Right cardiac atrium (tissue), 5 donors: ENCODE data around the gene PHYKPL. TPM values are rescaled to one million over a fixed set of nuclear protein-coding genes. Genes with fewer than 3 reads are reported as not detected.
A peak's percentile ranks its signal among the peaks of the same experiment; 100 is the strongest.

Source experiments
- ATAC-seq, 2 donors: fragments of 200-7000 bp; cut with Tn5 transposase; one replicate each; pipeline versions ENCODE4 v1.8.0 to v1.9.1; 2020; ENCODE audit warnings: moderate library complexity in 2 of 2, mild to moderate bottlenecking in 1 of 2
- DNase-seq, 3 donors: peaks; one replicate each; pipeline ENCODE4 v3.0.0-alpha.2; 2020
- H3K27ac ChIP-seq: one replicate; pipeline ENCODE4 v1.5.1; 2013; ENCODE audit warnings: mild to moderate bottlenecking, low read length, control low read depth, moderate library complexity
- H3K27me3 ChIP-seq: one replicate; pipeline ENCODE4 v1.6.1; 2013; ENCODE audit not compliant: control insufficient read depth, insufficient read depth
- H3K4me1 ChIP-seq: one replicate; pipeline ENCODE4 v1.6.1; 2013; ENCODE audit warnings: low read length; ENCODE audit not compliant: control insufficient read depth, insufficient read depth
- H3K4me3 ChIP-seq: one replicate; pipeline ENCODE4 v1.5.1; 2013; ENCODE audit warnings: low read length, control low read depth
- H3K9me3 ChIP-seq: one replicate; pipeline ENCODE4 v1.6.1; 2013; ENCODE audit warnings: low read length; ENCODE audit not compliant: control insufficient read depth
- WGBS: extraction: QIAGEN DNeasy Blood & Tissue Kit; methylation state at CpG from one replicate; pipeline ENCODE4 v1.1.7; 2013; 5-methylcytosine and 5-hydroxymethylcytosine counted together
- intact Hi-C, 4 donors: fragments of 100-400 bp; cut with DNase I; formaldehyde crosslinking; loops; one replicate each; pipeline versions ENCODE4 v1.11.0 to v1.14.0; 2022 to 2023
- polyA plus RNA-seq: library from polyadenylated mRNA; stranded (reverse); fragments of 200-250 nt; gene quantifications from one replicate; pipeline ENCODE4 v1.2.3, GENCODE V29; 2013
- total RNA-seq, 4 donors: library from RNA; stranded (reverse); fragmentation: NEBNext Ultra II Directional; extraction: Animal tissue kit (Norgen Biotek cat#: 25700); gene quantifications; one replicate each; pipeline ENCODE4 v1.2.1, GENCODE V29; 2021
- donor health status: healthy with polysubstance abuse.
- donor health status: DM: no; HTN: yes; CAD: no.
- donor health status: DM: no; HTN: no; CAD: no.
- donor health status: DM: no; HTN: yes; CAD: no; lungs with severe emphysema.
- donor health status: DM: yes; HTN: yes; CAD: no.

Gene PHYKPL
- total and polyA plus RNA-seq, 5 donors, result 35.3 to 53.6 (median 44.5) TPM

DNA sequence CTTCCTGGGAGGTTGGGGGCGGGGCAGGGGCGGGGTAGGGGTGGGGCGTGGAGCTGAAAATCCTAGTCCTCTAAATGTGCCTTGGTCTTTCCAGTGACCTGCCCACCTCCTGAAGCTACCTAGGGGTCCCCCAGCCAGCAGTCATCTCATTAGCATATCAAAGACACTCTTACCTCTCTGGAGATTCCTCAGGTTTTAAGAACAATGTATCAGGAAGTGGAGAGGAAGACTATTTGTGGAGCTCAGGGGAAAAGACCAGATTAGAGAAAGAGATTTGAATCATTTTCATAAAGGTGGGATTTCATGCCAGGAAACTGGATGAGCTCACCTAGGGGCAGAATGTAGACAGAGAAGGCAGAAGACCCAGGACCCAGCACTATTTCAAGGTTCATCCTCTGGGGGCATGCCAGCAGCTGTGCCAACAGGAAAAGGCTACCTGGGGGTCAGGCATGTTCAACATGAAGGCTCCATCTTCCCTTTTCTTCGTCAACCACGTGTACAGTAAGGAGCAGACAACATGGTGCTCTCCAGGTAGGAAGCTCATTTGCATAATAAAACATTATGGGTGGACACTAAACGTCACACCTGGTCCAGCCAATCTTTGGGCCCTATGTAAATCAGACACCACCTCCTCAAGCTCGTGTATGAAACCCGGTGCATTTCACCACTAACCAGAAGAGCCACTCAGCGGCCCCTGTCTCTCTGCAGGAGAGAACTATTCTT is 52.3 kb downstream of the PHYKPL start:
- no peaks in the 10 kb centered on the region for H3K4me1 ChIP-seq
- ATAC-seq, result no peak

DNA sequence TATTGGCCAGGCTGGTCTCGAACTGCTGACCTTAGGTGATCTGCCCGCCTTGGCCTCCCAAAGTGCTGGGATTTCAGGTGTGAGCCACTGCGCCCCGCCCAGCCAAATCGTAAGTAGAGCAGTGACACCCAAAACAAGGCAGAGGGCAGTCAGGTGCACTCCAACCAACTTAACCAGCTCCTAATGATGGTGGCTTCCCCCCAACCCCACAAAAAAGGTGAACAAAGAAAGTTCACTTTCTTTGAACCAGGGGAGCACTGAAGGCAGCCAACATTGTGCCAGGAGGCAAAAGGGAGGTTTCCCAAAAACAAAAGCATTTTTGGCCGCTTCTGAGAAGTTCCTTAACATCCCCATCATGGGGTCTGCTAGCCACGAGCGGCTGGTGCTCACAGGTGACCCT is 55.0 kb downstream of the PHYKPL start:
- Histone ChIP-seq H3K4me1 (no peaks in the 10 kb centered on the region), H3K27ac (no peak overlapping the region), H3K27me3 (no peaks in the 10 kb centered on the region), H3K4me3 (no peak overlapping the region), H3K9me3 (peaks cover 2% of the 10 kb centered on the region)
- no peak for DNase-seq
- intact Hi-C loops, result no loop called here
- ATAC-seq, result no peak
- 83% methylated on average over 8 of the region's 8 CpGs for WGBS

More for the DNA sequence above, 52.3 kb downstream of the PHYKPL start:
- Histone ChIP-seq H3K27ac (no peak overlapping the region), H3K4me3 (no peak overlapping the region), H3K27me3 (no peaks in the 10 kb centered on the region), H3K9me3 (peaks cover 2% of the 10 kb centered on the region)
- no peak for DNase-seq
- intact Hi-C loops, result no loop called here
- 31% methylated on average over 9 of the region's 9 CpGs for WGBS

DNA sequence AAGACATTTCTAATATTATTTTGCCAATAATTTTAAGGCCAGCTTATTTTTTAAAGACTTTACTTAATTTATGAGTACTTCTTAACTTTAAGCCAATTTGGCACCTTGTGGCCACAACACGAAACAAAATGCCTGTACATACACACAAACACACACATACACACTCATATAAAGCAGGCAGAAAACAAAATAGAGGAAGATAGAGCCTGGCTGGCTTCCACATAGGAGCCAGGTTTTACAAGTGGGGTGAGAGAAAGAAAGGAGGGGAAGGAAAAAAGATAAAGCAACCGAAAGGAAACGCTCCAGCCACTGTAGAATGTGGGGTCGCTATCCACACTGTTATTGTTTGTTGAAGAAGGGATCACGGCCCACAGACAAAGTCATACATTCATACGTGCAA is 55.8 kb downstream of the PHYKPL start:
- intact Hi-C loops, result no loop called here
- no peak for DNase-seq
- Histone ChIP-seq H3K27me3 (no peaks in the 10 kb centered on the region), H3K4me1 (no peaks in the 10 kb centered on the region), H3K27ac (no peak overlapping the region), H3K9me3 (peaks cover 2% of the 10 kb centered on the region), H3K4me3 (no peak overlapping the region)
- 55% methylated on average over 6 of the region's 6 CpGs for WGBS
- ATAC-seq, result no peak

DNA sequence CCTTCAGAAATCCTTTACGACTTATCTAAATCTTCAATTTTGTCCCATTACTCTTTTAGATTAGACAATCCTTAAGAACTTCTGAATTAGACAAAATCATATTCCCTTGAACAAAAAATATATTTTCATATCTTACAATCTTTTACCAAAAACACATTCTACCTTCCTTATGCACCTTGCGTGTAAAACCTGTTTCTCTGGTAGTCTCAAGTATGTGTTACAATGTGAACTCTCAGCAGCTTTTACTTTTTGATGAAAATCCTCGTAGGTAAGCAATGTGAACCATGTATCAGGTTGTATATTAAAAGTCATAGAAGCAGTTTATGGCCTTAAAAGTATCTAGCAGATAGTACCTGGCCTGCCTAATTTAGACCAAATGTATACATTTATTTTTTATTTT is 58.1 kb downstream of the PHYKPL start:
- H3K27me3 ChIP-seq, result no peaks in the 10 kb centered on the region
- no peak overlapping the region for H3K27ac ChIP-seq
- H3K9me3 ChIP-seq, result no peaks in the 10 kb centered on the region
- WGBS, result 93% methylated on average over 3 of the region's 3 CpGs
- intact Hi-C loops, result no loop called here
- no peak overlapping the region for H3K4me3 ChIP-seq
- no peaks in the 10 kb centered on the region for H3K4me1 ChIP-seq
- DNase-seq (no peak), ATAC-seq (no peak)

DNA sequence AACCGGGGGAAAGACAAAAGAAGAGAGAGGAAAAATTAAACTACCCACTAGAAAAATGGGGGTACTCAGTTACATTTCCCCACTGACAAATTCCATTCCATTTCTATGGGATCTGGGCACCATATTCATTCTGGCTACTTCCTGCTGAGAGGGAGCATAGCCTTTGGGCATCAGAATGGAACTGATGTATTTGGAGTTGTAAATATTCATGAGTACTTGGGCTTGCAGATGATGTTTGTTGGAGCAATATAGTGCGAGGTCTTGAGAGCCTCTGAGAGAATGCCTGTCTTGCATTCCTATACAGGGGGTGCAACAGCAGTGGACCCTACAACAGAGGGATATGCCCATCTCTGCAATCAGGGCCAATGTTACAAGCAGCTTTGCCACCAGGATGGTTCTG is 62.1 kb downstream of the PHYKPL start:
- H3K4me1 ChIP-seq, result no peaks in the 10 kb centered on the region
- WGBS, result 86% methylated on average over 2 of the region's 2 CpGs
- DNase-seq (no peak), ATAC-seq (no peak)
- H3K9me3 ChIP-seq, result no peaks in the 10 kb centered on the region
- intact Hi-C loops, result no loop called here
- H3K4me3 ChIP-seq, result no peak overlapping the region
- no peaks in the 10 kb centered on the region for H3K27me3 ChIP-seq
- H3K27ac ChIP-seq, result no peak overlapping the region

DNA sequence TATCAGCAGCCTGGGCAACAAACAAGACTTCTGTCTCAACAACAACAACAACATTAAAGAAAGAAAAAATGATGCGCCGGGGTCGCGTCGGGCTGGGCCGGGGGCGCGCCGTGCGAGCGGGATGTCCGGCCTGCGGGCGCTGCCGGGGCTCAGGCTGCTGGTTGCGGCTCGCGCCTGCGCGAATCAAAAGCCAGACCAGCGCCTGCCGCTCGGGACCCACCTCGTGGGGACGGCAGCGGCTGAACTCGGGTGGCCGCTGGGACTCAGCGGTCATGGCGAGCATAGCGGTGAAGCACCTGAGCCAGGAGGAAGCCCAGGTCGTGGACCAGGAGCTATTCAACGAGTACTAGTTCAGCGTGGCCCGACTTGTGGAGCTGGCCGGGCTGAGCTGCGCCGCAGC is 67.0 kb downstream of the PHYKPL start:
- Histone ChIP-seq H3K4me3 (no peak overlapping the region), H3K27me3 (no peaks in the 10 kb centered on the region), H3K4me1 (no peaks in the 10 kb centered on the region), H3K27ac (no peak overlapping the region), H3K9me3 (no peaks in the 10 kb centered on the region)
- 30% methylated on average over 38 of the region's 38 CpGs for WGBS
- DNase-seq (no peak), ATAC-seq (no peak)
- intact Hi-C loops, result loop anchor here in 3 of 4 donors (2.0 to 10.0 kb wide), 3 partner anchors 89 to 91 kb away; no protein-coding TSS in a partner anchor

DNA sequence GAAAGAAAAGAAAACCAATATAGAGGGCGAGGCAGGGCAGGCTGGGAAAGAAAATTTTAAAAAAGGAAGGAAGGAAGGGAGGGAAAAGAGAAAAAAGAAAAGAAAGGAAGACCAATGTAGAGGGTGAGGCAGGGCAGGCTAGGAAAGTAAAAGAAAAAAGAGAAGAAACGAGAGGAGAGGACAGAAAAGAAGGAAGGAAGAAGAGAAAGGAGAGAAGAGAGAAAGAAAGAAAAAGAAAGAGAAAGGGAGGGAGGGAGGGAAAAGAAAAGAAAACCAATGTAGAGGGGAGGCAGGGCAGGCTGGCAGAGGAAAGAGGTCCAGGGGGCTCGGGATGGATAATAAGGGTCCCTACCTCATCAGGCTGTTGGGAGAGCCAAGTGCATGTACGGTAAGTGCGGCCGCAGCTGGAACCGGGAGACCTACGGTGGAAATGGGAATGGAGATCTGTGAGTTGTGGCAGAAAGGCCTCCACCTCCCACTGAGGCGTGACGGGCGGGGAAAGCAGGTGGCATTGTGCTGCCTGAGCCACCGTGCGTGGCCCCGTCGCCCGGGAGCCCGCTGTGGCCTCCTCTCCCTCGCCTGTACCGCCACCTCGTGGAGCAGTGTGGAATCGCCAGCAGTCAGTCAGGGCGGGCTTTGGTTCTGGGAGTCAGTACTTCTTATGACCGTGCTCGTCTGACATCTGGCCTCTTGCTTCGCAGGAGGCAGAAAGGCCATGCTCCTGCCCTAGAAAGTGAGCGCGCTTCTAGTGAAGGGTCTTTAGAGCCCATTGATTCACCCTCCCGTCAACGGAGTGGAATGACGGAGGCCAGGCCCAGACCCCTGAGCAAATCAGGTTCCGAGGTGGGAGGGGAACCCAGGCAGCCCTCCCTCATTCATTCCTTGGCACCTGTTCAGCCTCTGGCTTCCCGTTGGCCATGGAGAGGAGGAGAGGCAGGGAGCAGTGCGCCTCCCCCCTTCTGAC is 68.5 kb downstream of the PHYKPL start:
- WGBS, result 8% methylated on average over 33 of the region's 33 CpGs
- DNase-seq, result peak; percentile 79 to 93 (median 92)
- H3K4me3 ChIP-seq, result no peak overlapping the region
- no peaks in the 10 kb centered on the region for H3K27me3 ChIP-seq
- ATAC-seq, result peak; percentile 92 to 95
- H3K9me3 ChIP-seq, result no peaks in the 10 kb centered on the region
- H3K27ac ChIP-seq, result no peak overlapping the region
- H3K4me1 ChIP-seq, result no peaks in the 10 kb centered on the region
- intact Hi-C loops, result loop anchor here (1.0 to 10.0 kb wide), 5 partner anchors 86 to 89 kb away; no protein-coding TSS in a partner anchor

DNA sequence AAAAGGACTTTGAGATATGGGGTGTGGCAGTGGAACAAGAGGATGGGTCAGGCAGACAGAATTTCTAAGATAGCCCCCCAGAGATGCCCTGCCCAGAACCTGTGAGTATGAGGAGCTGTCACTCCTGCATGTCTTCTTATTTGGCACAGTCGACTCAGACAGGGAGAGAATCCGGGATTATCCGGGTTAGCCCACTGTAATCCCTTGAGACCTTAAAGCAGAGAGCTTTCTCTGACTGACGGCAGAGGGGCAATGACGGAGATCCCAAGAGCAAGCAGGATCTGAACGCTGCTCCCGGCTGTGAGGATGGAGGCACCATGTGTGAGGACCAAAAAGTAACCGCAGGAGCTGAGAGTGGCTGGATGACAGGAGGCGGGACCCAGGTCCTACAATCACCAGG is 70.1 kb downstream of the PHYKPL start:
- 78% methylated on average over 9 of the region's 9 CpGs for WGBS
- Histone ChIP-seq H3K4me1 (no peaks in the 10 kb centered on the region), H3K27ac (no peak overlapping the region), H3K4me3 (no peak overlapping the region), H3K27me3 (no peaks in the 10 kb centered on the region), H3K9me3 (no peaks in the 10 kb centered on the region)
- DNase-seq (no peak), ATAC-seq (no peak)
- intact Hi-C loops, result loop anchor here in 2 of 4 donors (5.0 to 10.0 kb wide), 2 partner anchors 85 to 88 kb away; no protein-coding TSS in a partner anchor

DNA sequence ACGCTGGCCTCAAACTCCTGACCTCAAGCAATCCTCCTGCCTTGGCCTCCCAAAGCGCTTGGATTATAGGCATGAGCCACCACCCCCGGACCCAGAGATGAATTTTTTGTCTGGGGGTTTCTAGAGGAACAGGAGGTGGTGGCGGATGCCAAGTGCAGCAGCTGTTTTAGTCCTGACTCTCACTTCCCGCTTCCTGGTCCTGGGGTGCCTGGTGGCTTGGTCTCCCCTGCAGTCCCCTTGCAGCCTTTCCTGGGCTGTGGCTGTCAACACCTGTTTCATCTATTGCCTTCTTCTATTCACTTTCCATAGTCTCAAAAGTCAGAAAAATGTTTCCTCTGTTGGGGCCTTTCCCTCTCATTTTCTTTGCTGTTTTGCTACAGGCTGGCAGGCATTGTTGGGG is 72.4 kb downstream of the PHYKPL start:
- Histone ChIP-seq H3K27me3 (no peaks in the 10 kb centered on the region), H3K4me1 (no peaks in the 10 kb centered on the region), H3K27ac (no peak overlapping the region), H3K4me3 (no peak overlapping the region), H3K9me3 (no peaks in the 10 kb centered on the region)
- DNase-seq (no peak), ATAC-seq (no peak)
- intact Hi-C loops, result loop anchor here in 2 of 4 donors (5.0 to 10.0 kb wide), 2 partner anchors 83 to 85 kb away; no protein-coding TSS in a partner anchor
- 83% methylated on average over 5 of the region's 5 CpGs for whole genome bisulfite sequencing
